SK-N-SH treated with all-trans-retinoic acid at 6 μM for 48 hours (cell line): ENCODE measurements around the gene SLX9.

Experiments
- ATAC-seq: fragments of 200-7000 bp; cut with Tn5 transposase; 3 replicates; pipeline ENCODE4 v1.9.1; 2020; ENCODE audit warnings: mild to moderate bottlenecking, moderate library complexity
- ARNTL ChIP-seq: fragments of 450-650 bp; formaldehyde crosslinking; IDR thresholded peaks from 2 replicates; pipeline ENCODE4 v1.5.0; 2020; ENCODE audit warnings: low read depth, mild to moderate bottlenecking, moderate library complexity, borderline replicate concordance
- BACH2 ChIP-seq: fragments of 250-450 bp; sonication (Bioruptor Pico); IDR thresholded peaks from 2 replicates; pipeline ENCODE4 v1.9.0; 2021; ENCODE audit warnings: mild to moderate bottlenecking, borderline replicate concordance
- CREB5 ChIP-seq: fragments of 250-450 bp; sonication (Bioruptor Pico); IDR thresholded peaks from 2 replicates; pipeline ENCODE4 v1.5.1; 2020; ENCODE audit warnings: low read depth, mild to moderate bottlenecking, moderate library complexity
- CSDC2 ChIP-seq: fragments of 250-450 bp; sonication (Bioruptor Pico); IDR thresholded peaks from 2 replicates; pipeline ENCODE4 v1.5.0; 2020; ENCODE audit warnings: mild to moderate bottlenecking, moderate library complexity
- ESRRG ChIP-seq: fragments of 250-450 bp; sonication (Bioruptor Pico); IDR thresholded peaks from 2 replicates; pipeline ENCODE4 v1.6.1; 2021; ENCODE audit warnings: mild to moderate bottlenecking
- GLIS3 ChIP-seq: fragments of 250-450 bp; sonication (Bioruptor Pico); IDR thresholded peaks from 2 replicates; pipeline ENCODE4 v1.5.0; 2020; ENCODE audit warnings: mild to moderate bottlenecking, moderate library complexity
- ISL1 ChIP-seq: fragments of 250-450 bp; sonication (Bioruptor Pico); IDR thresholded peaks from 2 replicates; pipeline ENCODE4 v2.1.2; 2022; ENCODE audit warnings: mild to moderate bottlenecking, moderate library complexity
- OSR1 ChIP-seq: fragments of 250-450 bp; sonication (Bioruptor Pico); IDR thresholded peaks from 2 replicates; pipeline ENCODE4 v1.8.0; 2022; ENCODE audit warnings: moderate library complexity, mild to moderate bottlenecking, inconsistent platforms
- PATZ1 ChIP-seq: fragments of 250-450 bp; sonication (Bioruptor Pico); IDR thresholded peaks from 2 replicates; pipeline ENCODE4 v1.8.0; 2020; ENCODE audit warnings: mild to moderate bottlenecking, moderate library complexity, borderline replicate concordance
- POU6F1 ChIP-seq: fragments of 250-450 bp; sonication (Bioruptor Pico); IDR thresholded peaks from 2 replicates; pipeline ENCODE4 v1.8.0; 2021; ENCODE audit warnings: low read depth, mild to moderate bottlenecking, moderate library complexity, borderline replicate concordance
- PPARA ChIP-seq: fragments of 250-450 bp; sonication (Bioruptor Pico); IDR thresholded peaks from 2 replicates; pipeline ENCODE4 v1.5.0; 2020; ENCODE audit warnings: mild to moderate bottlenecking, borderline replicate concordance
- RARB ChIP-seq: fragments of 250-450 bp; sonication (Bioruptor Pico); IDR thresholded peaks from 2 replicates; pipeline ENCODE4 v1.8.0; 2021; ENCODE audit warnings: mild to moderate bottlenecking, moderate library complexity
- SNAI2 ChIP-seq: fragments of 250-450 bp; sonication (Bioruptor Pico); IDR thresholded peaks from 2 replicates; pipeline ENCODE4 v1.5.0; 2020; ENCODE audit warnings: mild to moderate bottlenecking, moderate library complexity
- TOX ChIP-seq: fragments of 250-450 bp; sonication (Bioruptor Pico); IDR thresholded peaks from 2 replicates; pipeline ENCODE4 v1.8.0; 2021; ENCODE audit warnings: mild to moderate bottlenecking, moderate library complexity, borderline replicate concordance
- TSHZ2 ChIP-seq: fragments of 250-450 bp; sonication (Bioruptor Pico); IDR thresholded peaks from 2 replicates; pipeline ENCODE4 v1.5.0; 2020; ENCODE audit warnings: mild to moderate bottlenecking, moderate library complexity
- ZFP3 ChIP-seq: fragments of 250-450 bp; sonication (Bioruptor Pico); IDR thresholded peaks from 2 replicates; pipeline ENCODE4 v1.5.0; 2020; ENCODE audit warnings: mild to moderate bottlenecking, moderate library complexity
- ZFP30 ChIP-seq: fragments of 450-650 bp; formaldehyde crosslinking; IDR thresholded peaks from 2 replicates; pipeline ENCODE4 v1.5.0; 2022; ENCODE audit warnings: mild to moderate bottlenecking, moderate library complexity
- ZNF565 ChIP-seq: fragments of 450-650 bp; formaldehyde crosslinking; conservative IDR thresholded peaks from 2 replicates; pipeline ENCODE4 v1.5.0; 2020; ENCODE audit warnings: low read depth, mild to moderate bottlenecking, moderate library complexity
- ZNF70 ChIP-seq: fragments of 450-650 bp; formaldehyde crosslinking; IDR thresholded peaks from 2 replicates; pipeline ENCODE4 v1.5.0; 2020; ENCODE audit warnings: mild to moderate bottlenecking, moderate library complexity
- ZNF8 ChIP-seq: fragments of 450-650 bp; formaldehyde crosslinking; IDR thresholded peaks from 2 replicates; pipeline ENCODE4 v1.5.0; 2020; ENCODE audit warnings: mild to moderate bottlenecking, moderate library complexity
- TF ChIP-seq, protein P1 (sequence below): fragments of 250-450 bp; sonication (Bioruptor Pico); IDR thresholded peaks from 2 replicates; pipeline ENCODE4 v1.5.1; 2021; ENCODE audit warnings: mild to moderate bottlenecking, moderate library complexity

The SLX9 gene

GRCh38 chr21:44938772-44939531 lies 877 bp upstream of the SLX9 start:
- ATAC-seq: no peak
- TF ChIP-seq CSDC2 (CRISPR knock-in tag) (no peak), PATZ1 (no peak), ZNF70 (CRISPR knock-in tag) (no peak), ARNTL (CRISPR knock-in tag) (no peak)

- no peak for TF ChIP-seq ZFP30
- no peak for TF ChIP-seq ZNF8 (CRISPR knock-in tag)
- TF ChIP-seq SNAI2 (CRISPR knock-in tag): no peak
- no peak for TF ChIP-seq ISL1 (CRISPR knock-in tag)
- TF ChIP-seq PPARA (CRISPR knock-in tag): no peak
- no peak for TF ChIP-seq BACH2
- no peak for TF ChIP-seq ZNF70 (CRISPR knock-in tag)
- no peak for TF ChIP-seq TSHZ2 (CRISPR knock-in tag)
- TF ChIP-seq RARB (CRISPR knock-in tag): no peak
- TF ChIP-seq, protein P1, sequence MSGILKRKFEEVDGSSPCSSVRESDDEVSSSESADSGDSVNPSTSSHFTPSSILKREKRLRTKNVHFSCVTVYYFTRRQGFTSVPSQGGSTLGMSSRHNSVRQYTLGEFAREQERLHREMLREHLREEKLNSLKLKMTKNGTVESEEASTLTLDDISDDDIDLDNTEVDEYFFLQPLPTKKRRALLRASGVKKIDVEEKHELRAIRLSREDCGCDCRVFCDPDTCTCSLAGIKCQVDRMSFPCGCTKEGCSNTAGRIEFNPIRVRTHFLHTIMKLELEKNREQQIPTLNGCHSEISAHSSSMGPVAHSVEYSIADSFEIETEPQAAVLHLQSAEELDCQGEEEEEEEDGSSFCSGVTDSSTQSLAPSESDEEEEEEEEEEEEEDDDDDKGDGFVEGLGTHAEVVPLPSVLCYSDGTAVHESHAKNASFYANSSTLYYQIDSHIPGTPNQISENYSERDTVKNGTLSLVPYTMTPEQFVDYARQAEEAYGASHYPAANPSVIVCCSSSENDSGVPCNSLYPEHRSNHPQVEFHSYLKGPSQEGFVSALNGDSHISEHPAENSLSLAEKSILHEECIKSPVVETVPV (CRISPR knock-in tag): no peak
- no peak for TF ChIP-seq CSDC2 (CRISPR knock-in tag)
- TF ChIP-seq CREB5 (CRISPR knock-in tag): no peak
- TF ChIP-seq TOX (CRISPR knock-in tag): no peak
- no peak for TF ChIP-seq GLIS3 (CRISPR knock-in tag)
- no peak for TF ChIP-seq ZNF565
- TF ChIP-seq POU6F1 (CRISPR knock-in tag): no peak
- TF ChIP-seq ZFP3 (CRISPR knock-in tag): no peak
- ATAC-seq: peak; percentile 41
Measured at GRCh38 chr21:44940116-44940631, 345 bp downstream of the SLX9 start.

GRCh38 chr21:44941567-44941966 lies 1.7 kb downstream of the SLX9 start:
- ATAC-seq: no peak
- TF ChIP-seq TOX (CRISPR knock-in tag): no peak
- no peak for TF ChIP-seq ZNF70 (CRISPR knock-in tag)
- no peak for TF ChIP-seq SNAI2 (CRISPR knock-in tag)
- no peak for TF ChIP-seq OSR1 (CRISPR knock-in tag)
- TF ChIP-seq TSHZ2 (CRISPR knock-in tag): no peak
- TF ChIP-seq CSDC2 (CRISPR knock-in tag): no peak
- TF ChIP-seq PATZ1: no peak
- no peak for TF ChIP-seq PPARA (CRISPR knock-in tag)
- no peak for TF ChIP-seq CREB5 (CRISPR knock-in tag)
- TF ChIP-seq ESRRG (CRISPR knock-in tag): no peak
- TF ChIP-seq ZFP30: no peak
- no peak for TF ChIP-seq ZNF565
